CD4-positive, alpha-beta T cell treated with Interleukin-6 for 4 hours (primary cell): ENCODE results near the gene ROCK2.
"Not testable (repeated sequence)": the region's sequence is repeated elsewhere in the genome, so short reads cannot be mapped to it uniquely, and the experiment has no call there.

Source experiments
- DNase-seq: peaks from one replicate; pipeline ENCODE4 v3.0.0-alpha.2; 2020; ENCODE audit warnings: mixed read lengths

The ROCK2 gene

GRCh38 chr2:11305958-11306357 lies 38.5 kb downstream of the ROCK2 start:
- DNase-seq = no peak

DNA sequence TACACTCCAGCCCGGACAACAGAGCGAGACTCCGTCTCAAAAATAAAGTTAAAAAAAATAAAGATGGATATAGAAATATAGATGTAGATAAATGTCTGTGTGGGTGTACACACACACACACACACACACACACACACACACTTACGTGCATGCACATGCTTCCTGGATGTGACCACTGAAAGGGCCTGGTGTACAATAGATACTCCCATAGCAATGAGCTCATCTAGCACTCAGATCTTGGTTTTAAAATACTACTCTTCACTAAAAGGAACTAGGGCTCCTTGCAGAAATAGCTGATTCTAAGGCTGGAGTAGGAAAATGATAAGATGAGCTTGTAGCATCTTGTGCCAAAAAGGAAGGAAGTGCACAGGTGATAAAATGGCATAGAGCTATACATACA lies 39.1 kb downstream of the ROCK2 start:
- DNase-seq = no peak

DNA sequence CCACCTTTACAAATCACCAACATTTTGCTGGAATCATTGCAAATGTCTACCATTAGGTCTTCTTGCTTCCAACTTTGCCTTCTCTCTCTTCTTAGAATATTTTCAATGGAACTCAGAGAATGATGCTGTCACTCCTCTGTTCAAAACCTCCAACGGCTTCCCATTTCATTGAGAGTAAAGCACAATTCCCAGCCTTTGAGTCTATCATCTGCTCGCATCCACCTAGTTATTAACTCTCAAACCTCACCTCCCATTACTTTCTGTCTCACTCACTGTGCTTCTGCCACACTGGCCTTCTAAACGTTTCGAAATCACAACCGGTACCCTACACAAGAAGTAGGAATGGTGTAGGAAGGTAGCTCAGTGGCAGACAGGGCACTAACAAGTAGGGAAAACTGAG lies 40.0 kb downstream of the ROCK2 start:
- DNase-seq = no peak

DNA sequence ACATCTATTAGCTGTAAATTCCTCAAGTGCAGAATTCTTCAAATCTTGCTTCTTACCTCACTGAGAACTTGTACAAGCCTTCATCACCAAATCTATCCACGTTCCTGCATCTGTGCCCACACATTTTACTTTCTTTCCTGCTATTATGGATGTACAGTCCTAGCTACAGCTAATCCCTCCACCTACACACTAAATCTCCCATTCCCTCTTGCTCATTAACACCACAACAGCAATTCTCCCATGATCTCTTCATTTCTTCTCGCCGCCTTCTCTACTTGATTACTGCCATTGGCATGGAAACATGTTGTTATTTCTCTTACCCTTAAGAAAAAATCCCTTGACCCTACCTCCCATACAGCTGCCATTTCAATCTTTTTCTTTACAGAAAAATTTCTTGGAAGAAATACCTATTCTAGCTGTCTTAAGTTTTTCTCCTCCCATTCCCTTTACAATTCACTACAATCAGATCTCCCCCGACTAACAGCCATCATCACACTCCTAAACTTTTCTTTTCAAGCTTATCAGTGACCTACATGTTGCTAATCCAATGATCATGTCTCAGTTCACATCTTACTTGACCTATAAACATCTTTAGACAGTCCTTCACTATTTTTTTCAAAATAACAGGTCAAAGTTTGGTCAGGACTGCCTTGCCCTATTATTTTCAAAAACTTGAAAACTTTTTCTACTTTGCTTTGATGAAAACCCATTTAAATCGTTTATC lies 41.0 kb downstream of the ROCK2 start:
- no peak for DNase-seq

DNA sequence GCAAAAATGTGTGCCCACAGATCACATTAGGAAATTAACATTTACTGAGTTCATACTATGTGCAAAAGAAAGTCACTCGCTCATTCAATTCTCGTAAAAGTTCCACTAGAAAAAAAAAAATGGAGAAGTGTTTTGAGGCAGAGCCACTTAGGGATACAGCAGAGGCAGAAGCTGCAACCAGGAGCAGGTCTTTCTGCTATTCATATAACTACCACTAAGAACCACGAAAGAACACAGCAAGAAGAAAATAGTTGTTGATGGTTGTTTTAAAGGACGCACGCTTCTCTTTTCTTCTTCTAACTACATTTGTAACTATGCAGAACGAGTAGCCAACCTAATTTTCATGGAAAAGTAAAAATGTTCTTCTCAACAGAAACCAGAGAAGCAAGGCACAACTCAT lies 45.0 kb downstream of the ROCK2 start:
- DNase-seq = no peak

DNA sequence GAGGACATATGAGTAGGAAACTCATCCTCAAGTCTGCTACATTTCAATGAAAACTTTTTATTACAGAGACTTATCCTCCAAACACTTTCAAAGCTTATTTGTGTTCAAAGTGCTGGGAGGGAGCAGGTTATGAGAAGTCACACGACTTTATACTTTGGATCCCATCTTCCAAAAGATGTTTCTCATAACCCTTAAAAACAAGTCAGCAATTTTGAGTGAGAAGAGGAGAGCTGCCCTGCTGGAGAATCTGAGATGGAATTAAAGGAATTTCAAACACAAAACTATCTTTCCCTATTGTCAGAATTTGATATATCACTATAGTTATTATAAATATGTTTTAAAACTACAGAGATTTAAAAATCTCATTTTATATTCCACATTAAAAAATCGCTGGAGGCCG lies 45.8 kb downstream of the ROCK2 start:
- DNase-seq = no peak

DNA sequence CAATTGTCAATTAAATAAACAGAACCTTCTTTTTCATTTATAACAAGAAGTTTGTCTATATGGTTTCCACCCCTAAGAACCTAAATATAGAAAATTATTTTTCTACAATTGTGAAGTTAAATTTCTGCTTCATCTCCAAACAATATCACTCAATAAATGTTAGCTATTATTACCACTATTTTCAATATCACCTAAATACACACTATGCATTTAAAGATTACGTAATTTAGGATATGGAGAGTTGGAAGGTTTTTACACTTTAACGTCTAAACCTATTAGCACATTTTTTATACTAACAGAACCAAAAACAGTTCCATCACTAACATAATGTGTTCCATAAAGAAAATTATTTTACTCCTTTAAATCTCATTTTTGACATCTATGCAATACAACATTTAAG lies 48.0 kb downstream of the ROCK2 start:
- DNase-seq = no peak

- DNase-seq = no peak
Measured at GRCh38 chr2:11292464-11293255, 51.8 kb downstream of the ROCK2 start.

GRCh38 chr2:11290713-11291112 lies 53.7 kb downstream of the ROCK2 start:
- no peak for DNase-seq

DNA sequence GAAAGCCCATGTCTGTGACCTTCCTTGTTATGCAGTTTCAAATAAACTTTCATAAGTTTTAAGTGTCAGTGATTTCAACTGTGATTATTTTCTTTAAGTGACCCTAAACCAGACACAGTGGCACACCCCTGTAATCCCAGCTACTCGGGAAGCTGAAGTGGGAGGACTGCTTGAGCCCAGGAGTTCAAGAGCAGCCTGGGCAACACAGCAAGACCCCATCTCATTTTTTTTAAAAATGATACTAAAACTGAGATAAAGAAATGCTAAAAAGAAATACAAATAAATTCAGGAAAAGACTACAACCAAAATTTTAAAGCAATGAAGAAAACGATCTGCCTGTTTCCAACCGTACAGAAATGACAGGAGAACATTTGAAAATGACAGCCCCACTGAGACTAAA lies 54.2 kb downstream of the ROCK2 start:
- no peak for DNase-seq

DNA sequence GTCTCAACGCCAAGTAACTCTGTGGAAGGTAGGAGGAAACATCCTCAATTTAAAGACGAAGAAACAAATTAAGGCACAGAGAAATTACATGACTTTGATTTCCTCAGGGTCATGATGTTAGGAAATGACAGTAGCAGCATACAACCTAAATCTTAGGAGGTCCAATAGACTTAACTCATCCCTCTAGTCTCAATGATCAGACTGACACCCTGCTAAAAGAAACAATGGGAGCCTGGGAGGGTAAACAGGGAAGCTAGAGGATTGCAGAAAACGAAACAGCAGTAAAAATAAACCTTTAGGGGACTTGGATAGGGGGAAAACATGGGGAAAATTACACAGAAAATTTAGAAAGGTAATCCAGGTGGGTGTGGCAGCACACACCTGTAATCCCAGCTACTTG lies 56.0 kb downstream of the ROCK2 start:
- DNase-seq = no peak

DNA sequence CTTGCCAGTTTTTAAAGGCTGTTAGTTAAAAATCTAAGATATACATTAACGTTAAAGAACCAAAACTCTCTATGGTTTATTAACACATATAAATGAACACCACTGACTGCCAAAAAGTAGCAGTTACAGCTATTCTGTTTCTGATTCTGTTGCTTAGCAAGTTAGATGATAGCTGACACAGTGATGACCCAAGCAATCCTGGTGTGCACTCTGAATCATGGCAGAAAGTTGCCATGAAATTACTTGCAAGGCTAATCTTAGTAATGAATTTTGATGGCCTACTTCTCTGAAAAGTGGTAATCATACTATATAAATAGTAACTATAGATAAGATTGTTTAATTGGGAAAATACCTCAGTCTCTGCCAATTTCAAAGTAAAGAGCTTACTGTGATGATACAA lies 57.7 kb downstream of the ROCK2 start:
- DNase-seq = no peak

DNA sequence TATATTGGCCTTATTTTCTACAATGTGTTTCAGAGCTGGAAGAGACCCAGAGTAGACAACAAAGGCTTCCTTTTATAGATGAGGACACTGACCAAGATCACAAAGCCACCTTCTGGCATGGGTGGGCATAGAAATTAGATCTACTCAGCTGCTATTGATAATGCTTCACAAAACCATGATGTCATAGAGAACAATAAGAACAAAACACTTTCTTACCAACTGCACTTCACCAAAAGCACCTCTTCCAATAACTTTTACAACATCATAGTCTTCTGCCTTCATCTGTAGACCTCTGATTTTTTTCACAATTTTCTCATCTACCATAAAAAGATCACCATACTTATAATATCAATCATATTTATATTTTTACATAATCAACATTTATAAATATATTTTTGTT lies 58.1 kb downstream of the ROCK2 start:
- DNase-seq = no peak

DNA sequence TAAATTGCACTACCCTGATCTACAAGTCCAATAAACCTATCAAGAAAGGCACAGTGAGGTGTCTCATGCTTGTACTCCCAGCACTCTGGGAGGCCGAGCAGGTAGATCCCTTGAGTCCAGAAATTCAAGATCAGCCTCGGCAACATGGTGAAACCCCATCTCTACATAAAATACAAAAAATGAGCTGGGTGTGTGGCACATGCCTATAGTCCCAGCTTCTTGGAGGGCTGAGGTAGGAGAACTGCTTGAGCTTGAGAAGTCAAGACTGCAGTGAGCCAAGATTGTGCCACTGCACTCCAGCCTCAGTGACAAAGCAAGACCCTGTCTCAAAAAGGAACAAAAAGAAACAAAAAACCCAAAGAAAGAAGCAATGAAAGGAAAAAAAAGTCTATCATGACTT lies 58.9 kb downstream of the ROCK2 start:
- DNase-seq = no peak

GRCh38 chr2:11281186-11281585 lies 63.2 kb downstream of the ROCK2 start:
- no peak for DNase-seq

DNA sequence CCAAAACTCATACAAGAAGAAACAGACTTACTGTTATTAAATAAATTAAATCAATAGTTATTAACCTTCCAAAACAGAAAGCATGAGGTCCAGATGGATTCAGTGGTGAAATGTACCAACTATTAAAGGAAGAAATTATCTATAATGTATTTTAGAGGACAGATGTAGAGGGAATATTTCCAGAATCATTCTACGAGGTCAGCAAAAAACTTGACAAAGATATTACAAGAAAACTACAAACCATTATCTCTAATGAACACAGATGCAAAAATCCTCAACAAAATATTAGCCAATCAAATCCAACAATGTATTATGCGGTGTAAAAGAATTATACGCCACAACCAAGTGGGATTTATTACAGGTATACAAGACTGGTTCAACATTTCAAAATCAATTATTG lies 63.7 kb downstream of the ROCK2 start:
- no peak for DNase-seq

DNA sequence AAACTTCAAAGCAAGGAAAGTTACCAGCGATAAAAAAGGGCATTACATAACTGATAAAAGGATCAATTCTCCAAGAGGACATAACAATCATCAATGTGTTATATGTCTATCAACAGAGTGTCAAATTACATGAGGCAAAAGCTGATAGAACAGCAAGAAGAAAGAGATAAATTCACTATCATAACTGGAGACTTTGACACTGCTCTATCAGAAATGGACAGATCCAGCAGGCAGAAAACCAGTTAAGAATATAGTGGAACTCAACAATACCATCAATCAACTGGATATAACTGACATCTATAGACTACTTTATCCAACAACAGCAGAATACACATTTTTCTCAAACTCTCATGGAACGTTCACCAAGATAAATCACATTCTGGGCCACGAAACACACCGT lies 65.0 kb downstream of the ROCK2 start:
- DNase-seq = no peak

DNA sequence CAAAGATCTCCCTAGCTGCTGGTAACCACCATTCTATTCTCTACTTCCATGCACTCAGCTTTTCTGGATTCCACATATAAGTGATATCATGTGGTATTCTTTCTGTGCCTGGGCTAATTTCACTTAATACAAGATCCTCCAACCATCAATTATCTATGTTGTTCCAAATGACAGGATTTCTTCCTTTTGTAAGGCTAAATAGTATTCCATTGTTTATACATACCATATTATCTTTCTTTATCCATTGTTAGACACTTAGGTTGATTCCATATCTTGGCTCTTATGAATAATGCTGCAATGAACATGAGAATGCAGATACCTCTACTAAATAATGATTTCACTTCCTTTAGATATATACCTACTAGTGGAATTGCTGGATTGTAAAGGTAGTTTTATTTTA lies 66.2 kb downstream of the ROCK2 start:
- no peak for DNase-seq

GRCh38 chr2:11275910-11276309 lies 68.5 kb downstream of the ROCK2 start:
- no peak for DNase-seq

GRCh38 chr2:11270891-11271290 lies 73.5 kb downstream of the ROCK2 start:
- DNase-seq = no peak

GRCh38 chr2:11267931-11268330 lies 76.5 kb downstream of the ROCK2 start:
- no peak for DNase-seq

GRCh38 chr2:11264818-11265217 lies 79.6 kb downstream of the ROCK2 start:
- DNase-seq = no peak

DNA sequence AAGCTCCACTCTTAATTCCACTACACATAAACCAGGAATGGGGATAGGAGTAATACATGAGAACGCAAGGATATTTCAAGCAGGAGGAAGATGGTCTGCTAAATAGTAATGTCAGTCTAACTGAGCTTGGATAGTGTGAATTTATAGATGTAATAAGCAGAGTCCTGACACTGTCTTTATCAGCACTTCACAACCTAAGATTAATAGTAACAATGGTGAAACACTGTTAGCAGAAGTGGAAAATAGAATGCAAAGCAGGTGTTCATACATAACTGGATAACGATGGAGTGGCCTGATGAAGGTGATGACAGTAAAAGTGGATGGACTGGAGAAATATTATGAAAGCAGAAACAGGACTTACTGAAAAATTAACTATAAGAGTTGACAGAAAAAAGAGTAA lies 80.4 kb downstream of the ROCK2 start:
- no peak for DNase-seq

- DNase-seq = no peak
Measured at GRCh38 chr2:11263177-11263576, 81.3 kb downstream of the ROCK2 start.

DNA sequence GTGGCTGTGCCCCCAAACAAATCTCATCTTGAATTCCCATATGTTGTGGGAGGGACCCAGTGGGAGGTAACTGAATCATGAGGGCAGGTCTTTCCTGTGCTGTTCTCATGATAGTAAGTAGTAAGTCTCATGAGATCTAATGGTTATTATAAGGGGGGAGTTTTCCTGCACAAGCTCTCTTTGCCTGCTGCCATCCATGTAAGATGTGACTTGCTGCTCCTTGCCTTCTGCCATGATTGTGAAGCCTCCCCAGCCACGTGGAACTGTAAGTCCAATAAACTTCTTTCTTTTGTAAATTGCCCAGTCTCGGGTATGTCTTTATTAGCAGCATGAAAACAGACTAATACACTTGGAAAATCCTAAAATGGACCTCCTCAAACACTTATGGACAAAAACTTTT lies 82.0 kb downstream of the ROCK2 start:
- not testable (repeated sequence) for DNase-seq
